OCI-LY3 (cell line): ENCODE data around the gene NSRP1.

ENCODE experiments used
- H2AFZ ChIP-seq: fragments of 200-600, 300-600 bp; shearing (Covaris generic); 2 replicates; pipeline ENCODE4 v1.6.0; 2014; ENCODE audit warnings: antibody characterized with exemption, low read depth, low read length
- H3K27ac ChIP-seq: fragments of 200-600, 300-600 bp; sonication (generic); 2 replicates; pipeline ENCODE4 v1.5.1; 2014; ENCODE audit warnings: mild to moderate bottlenecking, low read length, moderate library complexity, mixed read lengths
- H3K27me3 ChIP-seq: fragments of 200-600, 300-600 bp; sonication (generic); 2 replicates; pipeline ENCODE4 v1.6.1; 2014; ENCODE audit warnings: low read depth, low read length, mixed read lengths
- H3K36me3 ChIP-seq: fragments of 200-600, 300-600 bp; sonication (generic); replicated peaks from 2 replicates; pipeline ENCODE3; 2014; ENCODE audit warnings: low read depth, low read length, mixed read lengths
- H3K4me1 ChIP-seq: fragments of 300-600, 200-600 bp; sonication (generic); 2 replicates; pipeline ENCODE4 v1.6.1; 2014; ENCODE audit warnings: low read length, mixed read lengths
- H3K4me2 ChIP-seq: fragments of 200-600, 300-600 bp; sonication (generic); 2 replicates; pipeline ENCODE4 v1.6.1; 2014; ENCODE audit warnings: low read length, mixed read lengths
- H3K4me3 ChIP-seq: fragments of 300-600, 200-600 bp; sonication (generic); 2 replicates; pipeline ENCODE4 v1.5.1; 2014; ENCODE audit warnings: antibody characterized with exemption, mild to moderate bottlenecking, low read length, moderate library complexity
- H3K79me2 ChIP-seq: fragments of 300-600, 200-600 bp; shearing (Covaris generic); 2 replicates; pipeline ENCODE4 v1.6.1; 2014; ENCODE audit warnings: mild to moderate bottlenecking, low read length, mixed read lengths
- H3K9ac ChIP-seq: fragments of 300-600, 200-600 bp; shearing (Covaris generic); 2 replicates; pipeline ENCODE4 v1.6.0; 2014; ENCODE audit warnings: mild to moderate bottlenecking, low read length, moderate library complexity
- H3K9me3 ChIP-seq: fragments of 200-600, 300-600 bp; shearing (Covaris generic); 2 replicates; pipeline ENCODE4 v1.6.1; 2014; ENCODE audit warnings: low read length, mixed read lengths; ENCODE audit not compliant: insufficient read depth
- H4K20me1 ChIP-seq: fragments of 200-600, 300-600 bp; sonication (generic); 2 replicates; pipeline ENCODE4 v1.6.1; 2016; ENCODE audit warnings: low read length, mixed read lengths; ENCODE audit not compliant: insufficient read depth
- EZH2phosphoT487 ChIP-seq: fragments of 200-600 bp; shearing (Covaris generic); IDR thresholded peaks from 2 replicates; pipeline ENCODE4 v1.6.1; 2018; ENCODE audit warnings: antibody characterized with exemption, mixed run types, low read depth
- TF ChIP-seq, protein P1 (sequence below): fragments of 200-600, 300-600 bp; sonication (generic); IDR thresholded peaks from 2 replicates; pipeline ENCODE4 v1.5.1; 2014; ENCODE audit warnings: antibody characterized with exemption, low read length, low read depth

NSRP1 gene

DNA sequence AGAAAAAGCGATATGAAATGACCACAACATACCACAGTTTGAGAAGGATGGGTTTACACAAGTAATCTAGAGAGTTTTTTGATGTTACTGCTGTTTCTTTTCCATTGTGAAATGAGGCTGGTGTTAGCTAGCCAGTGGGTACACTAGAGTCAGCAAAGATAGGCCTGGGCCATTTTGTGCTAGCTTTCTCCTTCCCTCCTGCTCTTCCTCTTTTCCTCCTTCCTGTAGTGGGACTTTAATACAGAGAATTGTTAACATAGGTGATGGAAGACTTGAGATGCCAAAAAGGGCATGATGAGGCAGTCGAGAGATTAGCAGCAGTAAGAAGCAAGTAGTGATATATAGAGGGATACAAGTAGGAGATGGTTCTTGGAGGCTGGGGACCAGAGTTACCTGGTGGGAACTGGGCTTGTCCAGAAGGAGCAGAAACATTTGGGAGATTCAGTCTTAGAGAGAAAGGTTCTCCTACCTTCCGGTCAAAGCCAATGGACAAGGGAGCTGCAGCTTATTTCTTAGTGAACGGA lies 7.7 kb downstream of the NSRP1 start:
- H3K4me3 ChIP-seq: no peak overlapping the region
- H3K27me3 ChIP-seq: no peaks in the 10 kb centered on the region
- TF ChIP-seq, protein P1, sequence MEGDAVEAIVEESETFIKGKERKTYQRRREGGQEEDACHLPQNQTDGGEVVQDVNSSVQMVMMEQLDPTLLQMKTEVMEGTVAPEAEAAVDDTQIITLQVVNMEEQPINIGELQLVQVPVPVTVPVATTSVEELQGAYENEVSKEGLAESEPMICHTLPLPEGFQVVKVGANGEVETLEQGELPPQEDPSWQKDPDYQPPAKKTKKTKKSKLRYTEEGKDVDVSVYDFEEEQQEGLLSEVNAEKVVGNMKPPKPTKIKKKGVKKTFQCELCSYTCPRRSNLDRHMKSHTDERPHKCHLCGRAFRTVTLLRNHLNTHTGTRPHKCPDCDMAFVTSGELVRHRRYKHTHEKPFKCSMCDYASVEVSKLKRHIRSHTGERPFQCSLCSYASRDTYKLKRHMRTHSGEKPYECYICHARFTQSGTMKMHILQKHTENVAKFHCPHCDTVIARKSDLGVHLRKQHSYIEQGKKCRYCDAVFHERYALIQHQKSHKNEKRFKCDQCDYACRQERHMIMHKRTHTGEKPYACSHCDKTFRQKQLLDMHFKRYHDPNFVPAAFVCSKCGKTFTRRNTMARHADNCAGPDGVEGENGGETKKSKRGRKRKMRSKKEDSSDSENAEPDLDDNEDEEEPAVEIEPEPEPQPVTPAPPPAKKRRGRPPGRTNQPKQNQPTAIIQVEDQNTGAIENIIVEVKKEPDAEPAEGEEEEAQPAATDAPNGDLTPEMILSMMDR: no peak
- TF ChIP-seq EZH2phosphoT487: no peak
- H3K4me1 ChIP-seq: no peaks in the 10 kb centered on the region
- no peak overlapping the region for H3K4me2 ChIP-seq
- H4K20me1 ChIP-seq: peaks cover 24% of the 10 kb centered on the region
- no peaks in the 10 kb centered on the region for H3K9me3 ChIP-seq
- no peak overlapping the region for H2AFZ ChIP-seq
- peaks cover 27% of the 10 kb centered on the region for H3K36me3 ChIP-seq
- H3K27ac ChIP-seq: no peak overlapping the region
- peaks cover 74% of the 10 kb centered on the region for H3K79me2 ChIP-seq
- H3K9ac ChIP-seq: no peak overlapping the region

DNA sequence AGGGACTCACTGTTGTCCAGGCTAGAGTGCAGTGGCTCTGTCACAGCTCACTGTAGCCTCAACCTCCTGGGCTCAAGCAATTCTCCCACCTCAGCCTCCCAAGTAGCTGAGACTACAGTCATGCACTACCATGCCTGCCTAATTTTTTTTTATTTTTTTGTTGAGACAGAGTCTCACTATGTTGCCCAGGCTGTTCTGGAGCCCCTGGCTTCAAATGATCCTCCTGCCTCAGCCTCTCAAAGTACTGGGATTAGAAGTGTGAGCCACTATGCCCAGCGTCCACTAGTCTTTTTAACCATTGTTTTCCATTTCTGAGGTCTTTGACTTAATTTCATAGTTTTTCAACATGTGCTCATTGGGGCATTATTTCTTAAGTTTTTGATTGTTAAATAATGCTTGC lies 13.5 kb downstream of the NSRP1 start:
- H3K4me3 ChIP-seq: no peak overlapping the region
- no peak overlapping the region for H3K9ac ChIP-seq
- H4K20me1 ChIP-seq: peaks cover 27% of the 10 kb centered on the region
- TF ChIP-seq, protein P1: no peak
- no peak for TF ChIP-seq EZH2phosphoT487
- H3K79me2 ChIP-seq: peaks cover 27% of the 10 kb centered on the region
- H3K27me3 ChIP-seq: no peaks in the 10 kb centered on the region
- no peak overlapping the region for H3K27ac ChIP-seq
- no peaks in the 10 kb centered on the region for H3K9me3 ChIP-seq
- H3K4me2 ChIP-seq: no peak overlapping the region
- no peak overlapping the region for H2AFZ ChIP-seq
- no peaks in the 10 kb centered on the region for H3K4me1 ChIP-seq
- peaks cover 21% of the 10 kb centered on the region for H3K36me3 ChIP-seq

DNA sequence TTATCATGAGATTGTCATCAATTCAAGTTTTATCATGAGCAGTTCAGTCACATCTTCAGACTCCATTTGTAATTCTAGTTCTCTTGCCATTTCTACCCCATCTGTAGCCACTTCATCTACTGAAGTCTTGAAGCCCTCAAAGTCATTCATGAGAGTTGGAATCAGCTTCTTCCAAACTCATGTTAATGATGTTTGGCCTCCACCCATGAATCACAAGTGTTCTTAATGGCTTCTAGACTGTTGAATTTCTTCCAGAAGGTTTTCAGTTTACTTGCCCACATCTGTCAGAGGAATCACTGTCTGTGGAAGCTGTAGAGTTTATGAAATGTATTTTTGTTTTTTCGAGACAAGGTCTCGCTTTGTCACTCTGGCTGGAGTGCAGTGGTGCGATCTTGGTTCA lies 16.0 kb downstream of the NSRP1 start:
- Histone ChIP-seq H3K9ac (no peak overlapping the region), H2AFZ (no peak overlapping the region), H3K79me2 (peaks cover 10% of the 10 kb centered on the region), H3K9me3 (no peaks in the 10 kb centered on the region), H4K20me1 (peaks cover 23% of the 10 kb centered on the region), H3K36me3 (peaks cover 24% of the 10 kb centered on the region), H3K4me2 (no peak overlapping the region), H3K4me1 (no peaks in the 10 kb centered on the region), H3K27me3 (no peaks in the 10 kb centered on the region), H3K27ac (no peak overlapping the region), H3K4me3 (no peak overlapping the region)
- TF ChIP-seq, protein P1: no peak
- no peak for TF ChIP-seq EZH2phosphoT487

DNA sequence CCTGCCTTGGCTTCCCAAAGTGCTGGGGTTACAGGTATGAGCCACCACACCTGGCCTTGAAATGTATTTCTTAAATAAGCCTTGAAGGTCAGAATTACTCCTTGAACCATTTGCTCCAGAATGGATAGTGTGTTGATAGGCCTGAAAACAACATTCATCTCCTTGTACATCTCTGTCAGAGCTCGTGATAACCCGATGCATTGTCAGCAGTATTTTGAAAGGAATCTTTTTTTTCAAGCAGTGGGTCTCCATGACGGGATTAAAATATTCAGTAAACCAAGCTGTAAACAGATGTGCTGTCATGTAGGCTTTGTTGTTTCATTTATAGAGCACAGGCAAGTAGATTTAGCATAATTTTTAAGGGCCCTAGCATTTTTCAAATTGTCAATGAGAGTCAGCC lies 16.6 kb downstream of the NSRP1 start:
- Histone ChIP-seq H4K20me1 (peaks cover 28% of the 10 kb centered on the region), H3K4me1 (no peaks in the 10 kb centered on the region), H2AFZ (no peak overlapping the region), H3K27ac (no peak overlapping the region), H3K36me3 (peaks cover 24% of the 10 kb centered on the region), H3K4me3 (no peak overlapping the region), H3K27me3 (no peaks in the 10 kb centered on the region), H3K4me2 (no peak overlapping the region), H3K9ac (no peak overlapping the region), H3K79me2 (peaks cover 16% of the 10 kb centered on the region), H3K9me3 (no peaks in the 10 kb centered on the region)
- TF ChIP-seq EZH2phosphoT487: no peak
- TF ChIP-seq, protein P1: no peak
